Mesenchymal stem cell (in vitro differentiated cells and primary cell): ENCODE measurements around the gene SIX5.
"Not testable (repeated sequence)": the region's sequence is repeated elsewhere in the genome, so short reads cannot be mapped to it uniquely, and the experiment has no call there.

Source experiments
- DNase-seq: peaks from one replicate; pipeline ENCODE4 v3.0.0-alpha.2; 2013
- H2AFZ ChIP-seq: one replicate; pipeline ENCODE4 v1.6.1; 2013; ENCODE audit warnings: low read depth, mild to moderate bottlenecking, control low read depth, inconsistent platforms, low read length, moderate library complexity
- H2AK5ac ChIP-seq: 2 replicates; pipeline ENCODE4 v1.6.1; 2013; ENCODE audit warnings: low read length, moderate library complexity, mild to moderate bottlenecking, inconsistent platforms; ENCODE audit not compliant: severe bottlenecking
- H2BK120ac ChIP-seq: one replicate; pipeline ENCODE4 v1.6.1; 2013; ENCODE audit warnings: low read depth, mild to moderate bottlenecking, inconsistent platforms, low read length, moderate library complexity
- H2BK12ac ChIP-seq, 2 experiments: one replicate each; pipeline ENCODE4 v1.6.1; 2013; ENCODE audit warnings: inconsistent platforms in 2 of 2, low read length in 2 of 2, mild to moderate bottlenecking in 2 of 2, moderate library complexity in 2 of 2, control low read depth in 1 of 2
- H2BK15ac ChIP-seq: one replicate; pipeline ENCODE4 v1.6.1; 2013; ENCODE audit warnings: mild to moderate bottlenecking, low read depth, inconsistent platforms; ENCODE audit not compliant: poor library complexity, severe bottlenecking
- H2BK5ac ChIP-seq: 2 replicates; pipeline ENCODE4 v1.6.1; 2013; ENCODE audit warnings: low read depth, mild to moderate bottlenecking, low read length, control low read depth, inconsistent platforms; ENCODE audit not compliant: poor library complexity, severe bottlenecking
- H3K14ac ChIP-seq, 2 experiments: one replicate each; pipeline ENCODE4 v1.6.1; 2013; ENCODE audit warnings: inconsistent platforms in 2 of 2, low read length in 2 of 2, control low read depth in 1 of 2, mild to moderate bottlenecking in 1 of 2, moderate library complexity in 1 of 2
- H3K18ac ChIP-seq, 2 experiments: one replicate each; pipeline ENCODE4 v1.6.1; 2013; ENCODE audit warnings: inconsistent platforms in 2 of 2, low read length in 2 of 2, control low read depth in 1 of 2, low read depth in 1 of 2, mild to moderate bottlenecking in 1 of 2
- H3K23ac ChIP-seq, 2 experiments: one replicate each; pipeline ENCODE4 v1.6.1; 2013; ENCODE audit warnings: inconsistent platforms in 2 of 2, low read length in 2 of 2, mild to moderate bottlenecking in 2 of 2, moderate library complexity in 2 of 2, control low read depth in 1 of 2
- H3K27ac ChIP-seq: 2 replicates; pipeline ENCODE4 v1.5.1; 2013; ENCODE audit warnings: mild to moderate bottlenecking, moderate library complexity, low read length, control low read depth, inconsistent platforms; ENCODE audit not compliant: poor library complexity, severe bottlenecking
- H3K27me3 ChIP-seq, 2 experiments: 2 replicates each; pipeline versions ENCODE4 v1.6.1 to v1.7.0; 2013; ENCODE audit warnings: low read length in 2 of 2, mild to moderate bottlenecking in 2 of 2, moderate library complexity in 2 of 2, control low read depth in 1 of 2, inconsistent platforms in 1 of 2; ENCODE audit not compliant: control insufficient read depth in 1 of 2, insufficient read depth in 1 of 2
- H3K36me3 ChIP-seq, 2 experiments: 2 replicates each; pipeline versions ENCODE4 v1.6.1 to v1.7.0; 2013; ENCODE audit warnings: low read length in 2 of 2, control low read depth in 1 of 2, inconsistent platforms in 1 of 2, low read depth in 1 of 2, mild to moderate bottlenecking in 1 of 2; ENCODE audit not compliant: insufficient read depth in 2 of 2, control insufficient read depth in 1 of 2
- H3K4ac ChIP-seq, 2 experiments: one replicate each; pipeline ENCODE4 v1.6.1; 2013; ENCODE audit warnings: inconsistent platforms in 2 of 2, low read length in 2 of 2, mild to moderate bottlenecking in 2 of 2, moderate library complexity in 2 of 2, control low read depth in 1 of 2, low read depth in 1 of 2
- H3K4me1 ChIP-seq: 2 replicates; pipeline ENCODE4 v1.6.1; 2013; ENCODE audit warnings: low read depth, low read length, control low read depth; ENCODE audit not compliant: control insufficient read depth, insufficient read depth
- H3K4me2 ChIP-seq: 2 replicates; pipeline ENCODE4 v1.6.1; 2013; ENCODE audit warnings: low read length, mild to moderate bottlenecking, inconsistent platforms; ENCODE audit not compliant: poor library complexity, severe bottlenecking
- H3K4me3 ChIP-seq, 2 experiments: 2 replicates each; pipeline versions ENCODE4 v1.5.1 to v1.7.0; 2013; ENCODE audit warnings: low read length in 2 of 2, mild to moderate bottlenecking in 2 of 2, control low read depth in 1 of 2, low read depth in 1 of 2; ENCODE audit not compliant: insufficient read depth in 1 of 2
- H3K79me1 ChIP-seq: replicated peaks from 2 replicates; pipeline ENCODE4 v1.6.1; 2013; ENCODE audit warnings: mild to moderate bottlenecking, control low read depth, low read length, inconsistent platforms; ENCODE audit not compliant: poor library complexity, severe bottlenecking
- H3K9ac ChIP-seq: 2 replicates; pipeline ENCODE4 v1.7.0; 2013; ENCODE audit warnings: mild to moderate bottlenecking, low read length, moderate library complexity
- H3K9me3 ChIP-seq: 2 replicates; pipeline ENCODE4 v1.7.0; 2013; ENCODE audit warnings: mild to moderate bottlenecking, low read length; ENCODE audit not compliant: control insufficient read depth
- H4K8ac ChIP-seq: one replicate; pipeline ENCODE4 v1.6.1; 2013; ENCODE audit warnings: inconsistent platforms, mild to moderate bottlenecking, low read length, moderate library complexity
- H4K91ac ChIP-seq: one replicate; pipeline ENCODE4 v1.6.1; 2013; ENCODE audit warnings: mild to moderate bottlenecking, low read length, inconsistent platforms
- WGBS: methylation state at CpG from one replicate; pipeline ENCODE4 v1.1.7; 2013; ENCODE audit warnings: mixed read lengths; 5-methylcytosine and 5-hydroxymethylcytosine counted together

Gene SIX5

DNA sequence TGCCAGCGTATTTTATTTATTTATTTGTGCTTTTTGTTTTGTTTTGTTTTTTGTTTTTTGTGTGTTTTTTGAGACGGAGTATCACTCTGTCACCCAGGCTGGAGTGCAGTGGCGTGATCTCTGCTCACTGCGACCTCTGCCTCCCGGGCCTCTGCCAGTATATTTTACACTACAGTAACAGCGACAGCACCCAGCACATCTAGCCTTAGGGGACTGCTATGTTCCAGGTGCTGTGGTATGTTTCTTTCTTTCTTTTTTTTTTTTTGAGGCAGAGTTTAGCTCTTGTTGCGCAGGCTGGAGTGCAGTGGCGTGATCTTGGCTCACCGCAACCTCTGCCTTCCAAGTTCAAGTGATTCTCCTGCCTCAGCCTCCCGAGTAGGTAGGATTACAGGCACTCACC lies 17.6 kb downstream of the SIX5 start:
- H2AFZ ChIP-seq, H3K4me1 ChIP-seq, H3K4me3 ChIP-seq, H3K9me3 ChIP-seq, H3K23ac ChIP-seq, H2BK120ac ChIP-seq, H2BK5ac ChIP-seq, H3K4me2 ChIP-seq, H3K27ac ChIP-seq, H3K4ac ChIP-seq, H3K79me1 ChIP-seq, H3K27me3 ChIP-seq, H3K36me3 ChIP-seq, DNase-seq, H2AK5ac ChIP-seq, H3K18ac ChIP-seq, H3K14ac ChIP-seq, H2BK15ac ChIP-seq, H4K91ac ChIP-seq, H3K9ac ChIP-seq, H2BK12ac ChIP-seq, H4K8ac ChIP-seq: not testable (repeated sequence)
- 91% methylated on average over 6 of the region's 10 CpGs for WGBS

DNA sequence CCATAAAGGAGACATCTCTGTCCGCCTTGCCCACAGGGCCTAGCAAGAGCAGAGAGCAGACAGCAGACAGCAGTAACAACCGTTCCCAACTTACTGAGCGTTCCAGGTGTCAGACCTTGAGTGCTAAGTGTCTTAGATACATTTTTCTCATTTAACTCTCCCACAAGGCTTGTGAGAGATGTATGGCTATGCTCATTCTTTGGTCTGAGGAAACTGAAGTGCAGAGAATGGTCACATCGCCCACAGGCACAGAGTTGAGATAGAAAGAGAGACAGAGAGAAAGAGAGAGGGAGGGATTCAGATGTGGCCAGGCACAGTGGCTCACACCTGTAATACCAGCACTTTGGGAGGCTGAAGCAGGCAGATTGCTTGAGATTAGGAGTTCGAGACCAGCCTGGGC lies 21.5 kb downstream of the SIX5 start:
- H3K18ac ChIP-seq: no peak overlapping the region
- H3K9ac ChIP-seq: no peak overlapping the region
- no peak overlapping the region for H3K4ac ChIP-seq
- no peaks in the 10 kb centered on the region for H3K79me1 ChIP-seq
- no peak overlapping the region for H2AFZ ChIP-seq
- H2BK12ac ChIP-seq: no peak overlapping the region
- H3K23ac ChIP-seq: no peak overlapping the region
- H4K8ac ChIP-seq: no peak overlapping the region
- H2BK5ac ChIP-seq: no peak overlapping the region
- H3K4me1 ChIP-seq: no peaks in the 10 kb centered on the region
- WGBS: 72% methylated on average over 3 of the region's 5 CpGs
- no peak for DNase-seq
- no peak overlapping the region for H2BK15ac ChIP-seq
- no peak overlapping the region for H2BK120ac ChIP-seq
- no peak overlapping the region for H3K4me2 ChIP-seq
- no peak overlapping the region for H4K91ac ChIP-seq
- H3K4me3 ChIP-seq: no peak overlapping the region
- H3K36me3 ChIP-seq: no peaks in the 10 kb centered on the region
- H3K27me3 ChIP-seq: peaks cover 7 to 10% of the 10 kb centered on the region in 2 experiments
- H2AK5ac ChIP-seq: no peak overlapping the region
- no peak overlapping the region for H3K14ac ChIP-seq
- no peak overlapping the region for H3K27ac ChIP-seq
- no peaks in the 10 kb centered on the region for H3K9me3 ChIP-seq

DNA sequence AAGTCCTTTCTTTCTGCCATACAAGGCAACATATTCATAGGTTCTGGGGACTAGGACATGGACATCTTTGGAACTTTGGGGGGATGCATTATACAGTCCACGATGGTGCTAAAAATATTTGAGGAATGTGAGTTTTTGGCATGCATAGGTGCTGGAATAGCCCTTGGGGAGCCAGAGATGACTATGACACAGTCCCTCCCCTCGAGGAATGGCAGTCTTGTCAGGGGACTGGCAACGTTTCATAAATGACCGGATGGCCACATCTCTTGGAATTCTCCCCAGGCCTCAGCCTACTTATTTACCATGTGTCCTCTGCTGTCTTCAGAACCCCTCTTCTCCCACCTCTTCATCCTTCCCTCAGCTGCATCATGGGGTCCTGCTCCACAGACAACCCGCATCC lies 22.2 kb downstream of the SIX5 start:
- no peak overlapping the region for H4K8ac ChIP-seq
- DNase-seq: no peak
- no peak overlapping the region for H3K23ac ChIP-seq
- H2BK12ac ChIP-seq: no peak overlapping the region
- no peak overlapping the region for H2AFZ ChIP-seq
- WGBS: 82% methylated on average over 5 of the region's 5 CpGs
- H3K14ac ChIP-seq: no peak overlapping the region
- no peak overlapping the region for H4K91ac ChIP-seq
- H3K36me3 ChIP-seq: no peaks in the 10 kb centered on the region
- peaks cover 7 to 10% of the 10 kb centered on the region in 2 experiments for H3K27me3 ChIP-seq
- H3K9ac ChIP-seq: no peak overlapping the region
- no peak overlapping the region for H2BK5ac ChIP-seq
- H3K4ac ChIP-seq: peak overlapping the region in 1 of 2 experiments; percentile 51
- H3K4me2 ChIP-seq: no peak overlapping the region
- no peak overlapping the region for H2BK120ac ChIP-seq
- H2BK15ac ChIP-seq: no peak overlapping the region
- H3K9me3 ChIP-seq: no peaks in the 10 kb centered on the region
- no peak overlapping the region for H3K18ac ChIP-seq
- no peak overlapping the region for H2AK5ac ChIP-seq
- no peak overlapping the region for H3K4me3 ChIP-seq
- no peaks in the 10 kb centered on the region for H3K4me1 ChIP-seq
- H3K79me1 ChIP-seq: no peaks in the 10 kb centered on the region
- no peak overlapping the region for H3K27ac ChIP-seq

DNA sequence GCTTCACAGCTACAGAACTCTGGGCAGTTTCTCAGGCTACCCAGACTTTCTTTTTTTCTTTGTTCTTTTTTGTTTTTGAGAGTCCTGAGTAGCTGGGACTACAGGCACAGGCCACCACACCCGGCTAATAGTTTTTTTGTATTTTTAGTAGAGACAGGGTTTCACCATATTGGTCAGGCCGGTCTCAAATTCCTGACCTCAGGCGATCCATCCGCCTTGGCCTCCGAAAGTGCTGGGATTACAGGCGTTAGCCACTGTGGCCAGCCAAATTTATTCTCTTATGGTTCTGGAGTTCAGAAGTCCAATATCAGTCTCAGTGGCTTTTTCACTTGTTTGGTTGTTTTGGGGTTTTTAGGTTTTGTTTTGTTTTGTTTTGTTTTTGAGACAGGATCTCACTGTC lies 23.4 kb downstream of the SIX5 start:
- Histone ChIP-seq H3K4ac (no peak overlapping the region), H3K18ac (no peak overlapping the region), H3K9ac (no peak overlapping the region), H3K23ac (no peak overlapping the region), H3K14ac (no peak overlapping the region), H3K4me2 (no peak overlapping the region), H3K79me1 (no peaks in the 10 kb centered on the region), H2AFZ (no peak overlapping the region), H3K27me3 (peaks cover 7 to 10% of the 10 kb centered on the region in 2 experiments), H3K4me1 (no peaks in the 10 kb centered on the region), H4K91ac (no peak overlapping the region), H3K9me3 (no peaks in the 10 kb centered on the region), H3K4me3 (no peak overlapping the region), H3K27ac (no peak overlapping the region), H2BK120ac (no peak overlapping the region), H2BK12ac (no peak overlapping the region), H2BK5ac (no peak overlapping the region), H3K36me3 (no peaks in the 10 kb centered on the region), H2AK5ac (no peak overlapping the region), H2BK15ac (no peak overlapping the region), H4K8ac (no peak overlapping the region)
- DNase-seq: no peak
- 86% methylated on average over 6 of the region's 6 CpGs for WGBS
